HepG2 (cell line): Measurements from ENCODE around the gene KLHDC4. TPM values are rescaled to one million over a fixed set of nuclear protein-coding genes. Genes with fewer than 3 reads are reported as not detected.

Experiments used
- BCL6 ChIP-seq: IDR thresholded peaks from 2 replicates; pipeline ENCODE4 v1.6.1; 2016; ENCODE audit warnings: missing genetic modification reagents, missing compliant biosample characterization
- GATAD1 ChIP-seq: IDR thresholded peaks from 2 replicates; pipeline ENCODE4 v1.6.1; 2016; ENCODE audit warnings: missing genetic modification reagents, missing compliant biosample characterization
- IRF2 ChIP-seq: IDR thresholded peaks from 2 replicates; pipeline ENCODE4 v1.6.1; 2018; ENCODE audit warnings: missing genetic modification reagents, missing compliant biosample characterization
- POLR2AphosphoS5 ChIP-seq: IDR thresholded peaks from 2 replicates; pipeline ENCODE4 v1.6.1; 2012; ENCODE audit warnings: low read depth, low read length
- SRSF9 ChIP-seq: fragments of 200-400 bp; formaldehyde crosslinking; IDR thresholded peaks from 2 replicates; pipeline ENCODE4 v1.6.1; 2018; ENCODE audit warnings: borderline replicate concordance, mild to moderate bottlenecking, low read depth, low read length; ENCODE audit not compliant: insufficient read depth, poor library complexity, severe bottlenecking
- ZNF264 ChIP-seq: sonication (generic); formaldehyde crosslinking; IDR thresholded peaks from 2 replicates; pipeline ENCODE4 v1.4.0; 2020; ENCODE audit warnings: missing genetic modification reagents
- ZNF841 ChIP-seq: sonication (generic); formaldehyde crosslinking; IDR thresholded peaks from 2 replicates; pipeline ENCODE4 v1.8.1; 2023; ENCODE audit warnings: missing genetic modification reagents, borderline replicate concordance
- ZSCAN25 ChIP-seq: sonication (generic); formaldehyde crosslinking; IDR thresholded peaks from 2 replicates; pipeline ENCODE4 v1.8.0; 2022; ENCODE audit warnings: mild to moderate bottlenecking, missing genetic modification reagents
- polyA plus RNA-seq, 8 experiments: library from polyadenylated mRNA; depleted of rRNA in 3 of 8; stranded (reverse) in 7 of 8; unstranded in 1 of 8; fragments of >200 nt; fragmentation: Illumina TruSeq in 4 of 8; extraction: Trizol in 4 of 8; gene quantifications; 2 replicates each; pipeline versions ENCODE4 v1.2.1 to v1.2.3, GENCODE V29; 2011 to 2016; ENCODE audit warnings: low read depth in 4 of 8, missing spikeins in 1 of 8, mixed read lengths in 1 of 8; ENCODE audit not compliant: insufficient read depth in 1 of 8
- total RNA-seq, 5 experiments: library from RNA; depleted of rRNA; stranded (reverse); fragments of >200 nt; fragmentation: Illumina TruSeq; extraction: Trizol; gene quantifications; 2 replicates each; pipeline ENCODE4 v1.2.3, GENCODE V29; 2016; ENCODE audit warnings: low read depth in 1 of 5
- TF ChIP-seq, protein P1 (sequence below): fragments of 450-650 bp; IDR thresholded peaks from 2 replicates; pipeline ENCODE4 v1.6.1; 2016
- TF ChIP-seq, protein P2 (sequence below): sonication (generic); formaldehyde crosslinking; IDR thresholded peaks from 2 replicates; pipeline ENCODE4 v1.4.0; 2020; ENCODE audit warnings: missing genetic modification reagents; ENCODE audit errors: not compliant biosample characterization
- TF ChIP-seq, protein P3 (sequence below): sonication (generic); formaldehyde crosslinking; IDR thresholded peaks from 2 replicates; pipeline ENCODE4 v1.4.0; 2020; ENCODE audit warnings: mild to moderate bottlenecking, missing genetic modification reagents
- TF ChIP-seq, protein P4 (sequence below): sonication (generic); formaldehyde crosslinking; IDR thresholded peaks from one replicate; pipeline ENCODE4 v1.5.1; 2020; ENCODE audit warnings: mild to moderate bottlenecking, missing genetic modification reagents; ENCODE audit errors: not compliant biosample characterization
- TF ChIP-seq, protein P5 (sequence below): sonication (generic); formaldehyde crosslinking; IDR thresholded peaks from 2 replicates; pipeline ENCODE4 v1.4.0; 2020; ENCODE audit warnings: missing genetic modification reagents, borderline replicate concordance

KLHDC4 gene
- total and polyA plus RNA-seq, 2 of the 13 experiments (the other 11 are each of a cell fraction or from before 2014, with no cell fraction given), result 18.7 to 31.8 TPM

DNA sequence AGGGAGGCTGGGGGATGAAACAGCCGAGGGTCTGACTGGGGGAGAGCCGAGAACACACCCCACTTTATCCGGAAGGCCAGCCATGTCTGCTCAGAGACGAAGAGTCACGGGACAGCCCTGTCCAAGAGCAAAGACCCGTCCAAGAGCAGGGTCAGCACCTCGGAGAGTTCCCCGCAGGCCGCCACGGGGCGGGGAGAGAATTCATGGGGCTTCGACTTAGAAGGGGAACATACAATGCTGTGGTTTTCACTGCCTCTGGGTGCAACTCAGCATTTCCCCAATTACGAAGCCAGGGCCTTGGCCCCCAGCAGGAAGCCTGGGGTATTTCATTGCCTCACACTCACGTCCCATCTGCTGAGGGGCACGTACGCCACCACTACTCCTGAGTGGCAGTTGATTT, 104.2 kb downstream of the KLHDC4 start (continued):
- TF ChIP-seq, protein P1, sequence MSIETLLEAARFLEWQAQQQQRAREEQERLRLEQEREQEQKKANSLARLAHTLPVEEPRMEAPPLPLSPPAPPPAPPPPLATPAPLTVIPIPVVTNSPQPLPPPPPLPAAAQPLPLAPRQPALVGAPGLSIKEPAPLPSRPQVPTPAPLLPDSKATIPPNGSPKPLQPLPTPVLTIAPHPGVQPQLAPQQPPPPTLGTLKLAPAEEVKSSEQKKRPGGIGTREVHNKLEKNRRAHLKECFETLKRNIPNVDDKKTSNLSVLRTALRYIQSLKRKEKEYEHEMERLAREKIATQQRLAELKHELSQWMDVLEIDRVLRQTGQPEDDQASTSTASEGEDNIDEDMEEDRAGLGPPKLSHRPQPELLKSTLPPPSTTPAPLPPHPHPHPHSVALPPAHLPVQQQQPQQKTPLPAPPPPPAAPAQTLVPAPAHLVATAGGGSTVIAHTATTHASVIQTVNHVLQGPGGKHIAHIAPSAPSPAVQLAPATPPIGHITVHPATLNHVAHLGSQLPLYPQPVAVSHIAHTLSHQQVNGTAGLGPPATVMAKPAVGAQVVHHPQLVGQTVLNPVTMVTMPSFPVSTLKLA, result no peak
- TF ChIP-seq, protein P2, sequence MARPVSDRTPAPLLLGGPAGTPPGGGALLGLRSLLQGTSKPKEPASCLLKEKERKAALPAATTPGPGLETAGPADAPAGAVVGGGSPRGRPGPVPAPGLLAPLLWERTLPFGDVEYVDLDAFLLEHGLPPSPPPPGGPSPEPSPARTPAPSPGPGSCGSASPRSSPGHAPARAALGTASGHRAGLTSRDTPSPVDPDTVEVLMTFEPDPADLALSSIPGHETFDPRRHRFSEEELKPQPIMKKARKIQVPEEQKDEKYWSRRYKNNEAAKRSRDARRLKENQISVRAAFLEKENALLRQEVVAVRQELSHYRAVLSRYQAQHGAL (CRISPR knock-in tag), result peak; percentile 89
- TF ChIP-seq, protein P3, sequence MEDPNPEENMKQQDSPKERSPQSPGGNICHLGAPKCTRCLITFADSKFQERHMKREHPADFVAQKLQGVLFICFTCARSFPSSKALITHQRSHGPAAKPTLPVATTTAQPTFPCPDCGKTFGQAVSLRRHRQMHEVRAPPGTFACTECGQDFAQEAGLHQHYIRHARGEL (CRISPR knock-in tag), result no peak
- TF ChIP-seq ZNF841 (CRISPR knock-in tag) (peak; percentile 67; the same call in 1 of the 2 replicates), ZNF264 (CRISPR knock-in tag) (no peak), BCL6 (CRISPR knock-in tag) (peak; percentile 37; the same call in 1 of the 2 replicates), IRF2 (CRISPR knock-in tag) (0 out of 2 replicates have a peak, but pooled peaks have one; percentile 46), ZSCAN25 (no peak), GATAD1 (CRISPR knock-in tag) (peak; percentile 38; the same call in 1 of the 2 replicates), POLR2AphosphoS5 (no peak), SRSF9 (no peak)
- TF ChIP-seq, protein P4, sequence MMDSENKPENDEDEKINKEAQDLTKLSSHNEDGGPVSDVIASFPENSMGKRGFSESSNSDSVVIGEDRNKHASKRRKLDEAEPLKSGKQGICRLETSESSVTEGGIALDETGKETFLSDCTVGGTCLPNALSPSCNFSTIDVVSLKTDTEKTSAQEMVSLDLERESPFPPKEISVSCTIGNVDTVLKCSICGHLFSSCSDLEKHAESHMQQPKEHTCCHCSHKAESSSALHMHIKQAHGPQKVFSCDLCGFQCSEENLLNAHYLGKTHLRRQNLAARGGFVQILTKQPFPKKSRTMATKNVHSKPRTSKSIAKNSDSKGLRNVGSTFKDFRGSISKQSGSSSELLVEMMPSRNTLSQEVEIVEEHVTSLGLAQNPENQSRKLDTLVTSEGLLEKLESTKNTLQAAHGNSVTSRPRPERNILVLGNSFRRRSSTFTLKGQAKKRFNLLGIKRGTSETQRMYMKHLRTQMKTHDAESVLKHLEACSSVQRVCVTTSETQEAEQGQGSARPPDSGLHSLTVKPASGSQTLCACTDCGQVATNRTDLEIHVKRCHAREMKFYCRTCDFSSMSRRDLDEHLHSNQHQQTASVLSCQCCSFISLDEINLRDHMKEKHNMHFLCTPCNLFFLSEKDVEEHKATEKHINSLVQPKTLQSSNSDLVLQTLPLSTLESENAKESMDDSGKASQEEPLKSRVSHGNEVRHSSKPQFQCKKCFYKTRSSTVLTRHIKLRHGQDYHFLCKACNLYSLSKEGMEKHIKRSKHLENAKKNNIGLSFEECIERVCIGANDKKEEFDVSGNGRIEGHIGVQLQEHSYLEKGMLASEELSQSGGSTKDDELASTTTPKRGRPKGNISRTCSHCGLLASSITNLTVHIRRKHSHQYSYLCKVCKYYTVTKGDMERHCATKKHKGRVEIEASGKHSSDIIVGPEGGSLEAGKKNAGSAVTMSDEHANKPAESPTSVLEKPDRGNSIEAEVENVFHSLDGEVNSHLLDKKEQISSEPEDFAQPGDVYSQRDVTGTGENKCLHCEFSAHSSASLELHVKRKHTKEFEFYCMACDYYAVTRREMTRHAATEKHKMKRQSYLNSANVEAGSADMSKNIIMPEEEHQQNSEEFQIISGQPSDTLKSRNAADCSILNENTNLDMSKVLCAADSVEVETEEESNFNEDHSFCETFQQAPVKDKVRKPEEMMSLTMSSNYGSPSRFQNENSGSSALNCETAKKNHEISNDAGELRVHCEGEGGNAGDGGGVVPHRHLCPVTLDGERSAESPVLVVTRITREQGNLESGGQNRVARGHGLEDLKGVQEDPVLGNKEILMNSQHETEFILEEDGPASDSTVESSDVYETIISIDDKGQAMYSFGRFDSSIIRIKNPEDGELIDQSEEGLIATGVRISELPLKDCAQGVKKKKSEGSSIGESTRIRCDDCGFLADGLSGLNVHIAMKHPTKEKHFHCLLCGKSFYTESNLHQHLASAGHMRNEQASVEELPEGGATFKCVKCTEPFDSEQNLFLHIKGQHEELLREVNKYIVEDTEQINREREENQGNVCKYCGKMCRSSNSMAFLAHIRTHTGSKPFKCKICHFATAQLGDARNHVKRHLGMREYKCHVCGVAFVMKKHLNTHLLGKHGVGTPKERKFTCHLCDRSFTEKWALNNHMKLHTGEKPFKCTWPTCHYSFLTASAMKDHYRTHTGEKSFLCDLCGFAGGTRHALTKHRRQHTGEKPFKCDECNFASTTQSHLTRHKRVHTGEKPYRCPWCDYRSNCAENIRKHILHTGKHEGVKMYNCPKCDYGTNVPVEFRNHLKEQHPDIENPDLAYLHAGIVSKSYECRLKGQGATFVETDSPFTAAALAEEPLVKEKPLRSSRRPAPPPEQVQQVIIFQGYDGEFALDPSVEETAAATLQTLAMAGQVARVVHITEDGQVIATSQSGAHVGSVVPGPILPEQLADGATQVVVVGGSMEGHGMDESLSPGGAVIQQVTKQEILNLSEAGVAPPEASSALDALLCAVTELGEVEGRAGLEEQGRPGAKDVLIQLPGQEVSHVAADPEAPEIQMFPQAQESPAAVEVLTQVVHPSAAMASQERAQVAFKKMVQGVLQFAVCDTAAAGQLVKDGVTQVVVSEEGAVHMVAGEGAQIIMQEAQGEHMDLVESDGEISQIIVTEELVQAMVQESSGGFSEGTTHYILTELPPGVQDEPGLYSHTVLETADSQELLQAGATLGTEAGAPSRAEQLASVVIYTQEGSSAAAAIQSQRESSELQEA (CRISPR knock-in tag), result peak; percentile 31
- TF ChIP-seq, protein P5, sequence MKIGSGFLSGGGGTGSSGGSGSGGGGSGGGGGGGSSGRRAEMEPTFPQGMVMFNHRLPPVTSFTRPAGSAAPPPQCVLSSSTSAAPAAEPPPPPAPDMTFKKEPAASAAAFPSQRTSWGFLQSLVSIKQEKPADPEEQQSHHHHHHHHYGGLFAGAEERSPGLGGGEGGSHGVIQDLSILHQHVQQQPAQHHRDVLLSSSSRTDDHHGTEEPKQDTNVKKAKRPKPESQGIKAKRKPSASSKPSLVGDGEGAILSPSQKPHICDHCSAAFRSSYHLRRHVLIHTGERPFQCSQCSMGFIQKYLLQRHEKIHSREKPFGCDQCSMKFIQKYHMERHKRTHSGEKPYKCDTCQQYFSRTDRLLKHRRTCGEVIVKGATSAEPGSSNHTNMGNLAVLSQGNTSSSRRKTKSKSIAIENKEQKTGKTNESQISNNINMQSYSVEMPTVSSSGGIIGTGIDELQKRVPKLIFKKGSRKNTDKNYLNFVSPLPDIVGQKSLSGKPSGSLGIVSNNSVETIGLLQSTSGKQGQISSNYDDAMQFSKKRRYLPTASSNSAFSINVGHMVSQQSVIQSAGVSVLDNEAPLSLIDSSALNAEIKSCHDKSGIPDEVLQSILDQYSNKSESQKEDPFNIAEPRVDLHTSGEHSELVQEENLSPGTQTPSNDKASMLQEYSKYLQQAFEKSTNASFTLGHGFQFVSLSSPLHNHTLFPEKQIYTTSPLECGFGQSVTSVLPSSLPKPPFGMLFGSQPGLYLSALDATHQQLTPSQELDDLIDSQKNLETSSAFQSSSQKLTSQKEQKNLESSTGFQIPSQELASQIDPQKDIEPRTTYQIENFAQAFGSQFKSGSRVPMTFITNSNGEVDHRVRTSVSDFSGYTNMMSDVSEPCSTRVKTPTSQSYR (CRISPR knock-in tag), result 0 out of 2 replicates have a peak, but pooled peaks have one; percentile 25
